Mononuclear cell (primary cell): ENCODE measurements around the gene LRMDA. TPM values are rescaled to one million over a fixed set of nuclear protein-coding genes. Genes with fewer than 3 reads are reported as not detected.
"Not testable (repeated sequence)": the region's sequence is repeated elsewhere in the genome, so short reads cannot be mapped to it uniquely, and the experiment has no call there.

Experiments used
- H3K27me3 ChIP-seq: 2 replicates; pipeline ENCODE4 v1.6.0; 2011; ENCODE audit warnings: low read length, control low read depth; ENCODE audit not compliant: insufficient read depth
- H3K4me1 ChIP-seq: 2 replicates; pipeline ENCODE4 v1.5.1; 2011; ENCODE audit warnings: mild to moderate bottlenecking, low read length, control low read depth; ENCODE audit not compliant: insufficient read depth
- H3K4me3 ChIP-seq: 2 replicates; pipeline ENCODE4 v1.5.1; 2011; ENCODE audit warnings: mild to moderate bottlenecking, low read length, moderate library complexity
- H3K9me3 ChIP-seq: 2 replicates; pipeline ENCODE4 v1.5.1; 2011; ENCODE audit warnings: low read depth, mild to moderate bottlenecking, control low read depth, low read length
- total RNA-seq: library from RNA; depleted of rRNA; stranded (reverse); fragments of >200 nt; gene quantifications from one replicate; pipeline ENCODE4 v1.2.3, GENCODE V29; 2012

LRMDA gene
- total RNA-seq, 1 donor: 7.6 TPM

GRCh38 chr10:76522547-76522946 is 1091.1 kb downstream of the LRMDA start:
- H3K9me3 ChIP-seq: no peaks in the 10 kb centered on the region
- H3K4me1 ChIP-seq: no peaks in the 10 kb centered on the region

DNA sequence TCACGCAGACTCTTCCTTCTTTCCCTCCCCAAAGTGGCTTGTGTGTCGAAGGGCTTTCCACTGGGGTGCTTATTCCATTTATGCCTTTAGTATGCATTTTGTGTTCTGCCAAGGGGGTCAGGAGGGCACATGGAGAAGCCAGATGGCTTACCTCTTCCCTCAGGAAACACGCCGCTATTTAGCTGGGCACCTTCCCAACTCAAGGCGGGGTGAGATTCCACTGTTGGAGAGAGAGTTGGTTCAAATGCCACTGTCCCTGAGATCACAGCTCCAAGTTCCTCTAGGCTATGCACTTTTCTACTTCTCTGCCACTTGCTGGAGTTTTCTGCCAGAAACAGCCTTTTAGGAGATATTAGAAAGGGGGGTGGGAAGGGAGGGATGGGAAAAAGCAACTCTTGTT is 1091.8 kb downstream of the LRMDA start:
- Histone ChIP-seq H3K4me1 (no peaks in the 10 kb centered on the region), H3K4me3 (no peak overlapping the region), H3K27me3 (no peaks in the 10 kb centered on the region), H3K9me3 (no peaks in the 10 kb centered on the region)

More at GRCh38 chr10:76522547-76522946, 1091.1 kb downstream of the LRMDA start:
- no peak overlapping the region for H3K4me3 ChIP-seq
- H3K27me3 ChIP-seq: no peaks in the 10 kb centered on the region

- no peak overlapping the region for H3K4me3 ChIP-seq
- no peaks in the 10 kb centered on the region for H3K4me1 ChIP-seq
- H3K9me3 ChIP-seq: no peaks in the 10 kb centered on the region
- no peaks in the 10 kb centered on the region for H3K27me3 ChIP-seq
Observed at GRCh38 chr10:76523791-76524351, 1092.4 kb downstream of the LRMDA start.

GRCh38 chr10:76526833-76527232 is 1095.4 kb downstream of the LRMDA start:
- H3K4me3 ChIP-seq, H3K9me3 ChIP-seq, H3K27me3 ChIP-seq, H3K4me1 ChIP-seq: not testable (repeated sequence)

DNA sequence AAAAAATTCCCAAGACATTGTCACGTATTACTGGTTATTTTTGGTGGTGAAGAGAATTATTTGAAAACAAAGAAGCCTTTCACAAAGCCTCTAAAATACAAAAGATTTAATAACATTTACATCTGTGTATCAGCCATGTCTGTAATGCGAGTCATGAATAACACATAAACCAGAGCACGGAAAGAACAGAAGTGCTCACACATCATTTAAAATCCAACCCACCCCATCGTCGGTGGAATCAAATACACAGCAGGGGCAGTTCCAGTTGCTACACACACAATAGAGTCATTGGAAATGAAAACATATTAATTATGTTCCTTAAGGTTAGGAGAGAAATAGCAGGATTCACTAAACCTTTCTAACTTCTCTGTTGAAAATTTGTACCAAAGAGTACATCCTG is 1108.9 kb downstream of the LRMDA start:
- no peaks in the 10 kb centered on the region for H3K9me3 ChIP-seq
- no peaks in the 10 kb centered on the region for H3K4me1 ChIP-seq
- H3K27me3 ChIP-seq: no peaks in the 10 kb centered on the region
- no peak overlapping the region for H3K4me3 ChIP-seq

- H3K9me3 ChIP-seq: no peaks in the 10 kb centered on the region
- H3K4me1 ChIP-seq: no peaks in the 10 kb centered on the region
- no peaks in the 10 kb centered on the region for H3K27me3 ChIP-seq
- H3K4me3 ChIP-seq: no peak overlapping the region
Observed at GRCh38 chr10:76540786-76541185, 1109.4 kb downstream of the LRMDA start.

DNA sequence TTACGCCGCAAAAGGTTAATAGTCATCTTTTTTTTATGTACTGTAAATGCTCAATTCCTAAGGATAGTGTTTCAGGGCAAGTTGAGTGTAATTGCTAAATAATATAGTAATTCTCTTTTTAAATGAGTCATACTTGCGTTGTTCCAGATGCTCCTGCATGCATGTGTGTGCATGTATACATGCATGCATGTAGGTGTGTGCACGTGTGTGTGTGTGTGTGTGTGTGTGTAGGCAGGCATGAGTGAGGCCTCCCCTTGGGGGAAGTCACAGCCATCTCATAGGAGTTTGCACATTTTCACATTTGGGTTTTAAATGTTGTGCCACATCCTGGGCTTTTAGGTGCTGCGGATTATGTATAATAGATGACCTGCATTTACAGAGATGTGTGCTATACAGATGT is 1110.4 kb downstream of the LRMDA start:
- no peaks in the 10 kb centered on the region for H3K27me3 ChIP-seq
- no peaks in the 10 kb centered on the region for H3K4me1 ChIP-seq
- no peak overlapping the region for H3K4me3 ChIP-seq
- no peaks in the 10 kb centered on the region for H3K9me3 ChIP-seq

- no peak overlapping the region for H3K4me3 ChIP-seq
- no peaks in the 10 kb centered on the region for H3K27me3 ChIP-seq
- no peaks in the 10 kb centered on the region for H3K9me3 ChIP-seq
- no peaks in the 10 kb centered on the region for H3K4me1 ChIP-seq
Observed at GRCh38 chr10:76542307-76542930, 1111.0 kb downstream of the LRMDA start.

DNA sequence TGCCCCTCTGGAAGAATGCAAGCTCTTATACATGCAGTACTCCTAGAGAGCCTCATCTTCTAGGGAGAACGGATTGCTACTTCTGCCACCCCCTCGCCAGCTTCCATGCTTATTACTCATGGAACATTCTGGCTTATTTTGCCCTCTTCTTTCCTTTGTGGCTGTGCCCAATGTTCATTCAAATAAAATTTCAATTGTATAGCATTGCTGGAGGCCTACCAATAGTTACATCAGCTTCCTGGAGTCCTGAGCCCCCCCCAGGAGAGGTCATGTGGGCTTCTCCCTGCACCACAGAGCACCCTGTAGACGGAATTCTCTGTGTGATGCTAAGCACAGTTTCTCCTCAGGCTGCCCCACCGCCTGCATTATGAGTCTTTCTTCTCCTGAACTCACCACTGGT is 1112.2 kb downstream of the LRMDA start:
- Histone ChIP-seq H3K9me3 (no peaks in the 10 kb centered on the region), H3K27me3 (no peaks in the 10 kb centered on the region), H3K4me3 (no peak overlapping the region), H3K4me1 (no peaks in the 10 kb centered on the region)

DNA sequence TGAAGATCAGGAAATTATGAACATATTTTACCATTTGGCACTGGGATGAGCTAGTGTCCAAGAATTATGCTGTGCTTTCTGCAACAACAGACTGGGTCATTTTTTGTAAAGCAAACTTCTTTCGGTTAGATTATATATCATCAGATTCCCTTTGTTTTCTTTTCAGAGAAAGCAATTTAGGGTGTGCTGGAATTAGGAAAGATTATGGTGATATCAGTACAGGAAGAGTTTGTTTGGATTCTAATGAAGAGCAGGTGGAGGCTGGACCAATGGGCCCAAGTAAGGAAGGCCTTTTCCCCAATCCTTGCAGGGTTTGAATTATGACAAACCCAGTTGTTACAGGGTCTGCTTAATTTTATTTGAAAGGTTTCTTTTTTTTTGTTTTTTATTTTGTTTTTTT is 1113.4 kb downstream of the LRMDA start:
- H3K27me3 ChIP-seq: no peaks in the 10 kb centered on the region
- no peaks in the 10 kb centered on the region for H3K9me3 ChIP-seq
- no peaks in the 10 kb centered on the region for H3K4me1 ChIP-seq
- no peak overlapping the region for H3K4me3 ChIP-seq

GRCh38 chr10:76546411-76546810 is 1115.0 kb downstream of the LRMDA start:
- Histone ChIP-seq H3K9me3 (no peaks in the 10 kb centered on the region), H3K4me1 (no peaks in the 10 kb centered on the region), H3K27me3 (no peaks in the 10 kb centered on the region), H3K4me3 (no peak overlapping the region)

- no peaks in the 10 kb centered on the region for H3K4me1 ChIP-seq
- no peaks in the 10 kb centered on the region for H3K27me3 ChIP-seq
- no peaks in the 10 kb centered on the region for H3K9me3 ChIP-seq
- no peak overlapping the region for H3K4me3 ChIP-seq
Observed at GRCh38 chr10:76547352-76547972, 1116.0 kb downstream of the LRMDA start.

GRCh38 chr10:76548716-76549115 is 1117.3 kb downstream of the LRMDA start:
- Histone ChIP-seq H3K4me1 (no peaks in the 10 kb centered on the region), H3K9me3 (no peaks in the 10 kb centered on the region), H3K27me3 (no peaks in the 10 kb centered on the region), H3K4me3 (no peak overlapping the region)

- Histone ChIP-seq H3K4me1 (no peaks in the 10 kb centered on the region), H3K9me3 (no peaks in the 10 kb centered on the region), H3K27me3 (no peaks in the 10 kb centered on the region), H3K4me3 (no peak overlapping the region)
Observed at GRCh38 chr10:76549171-76549570, 1117.7 kb downstream of the LRMDA start.

DNA sequence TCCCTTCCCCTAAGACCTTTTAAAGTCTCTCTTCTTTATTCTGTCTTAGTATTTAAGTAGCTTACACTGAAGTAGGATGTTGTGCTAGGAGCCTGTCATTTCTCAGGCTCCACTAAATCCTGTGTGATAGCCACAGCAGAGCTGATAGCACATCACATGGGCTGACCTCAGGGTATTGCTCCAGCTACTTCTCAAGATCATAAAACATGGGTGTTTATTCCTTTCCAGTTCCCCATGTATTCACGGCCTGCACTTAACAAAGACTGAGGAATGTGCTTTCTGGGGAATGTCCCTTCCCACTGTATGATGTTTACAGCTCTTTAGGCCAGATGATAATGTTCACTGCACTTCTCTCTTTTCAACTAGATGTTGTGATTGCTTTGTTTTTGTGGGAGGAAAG is 1119.4 kb downstream of the LRMDA start:
- Histone ChIP-seq H3K9me3 (no peaks in the 10 kb centered on the region), H3K4me1 (no peaks in the 10 kb centered on the region), H3K4me3 (no peak overlapping the region), H3K27me3 (no peaks in the 10 kb centered on the region)
